HG03575 (cell line): ENCODE data around the gene CFAP77.
A peak's percentile ranks its signal among the peaks of the same experiment; 100 is the strongest.

Source experiments
- ATAC-seq: cut with Tn5 transposase; IDR thresholded peaks from one replicate; pipeline ENCODE4 v1.9.1; 2021; ENCODE audit not compliant: unreplicated experiment, insufficient number of reproducible peaks, low FRiP score; ENCODE audit errors: extremely low read depth

CFAP77 gene

GRCh38 chr9:132406554-132407122 is 3.4 kb upstream of the CFAP77 start, which contains the start of gene TTF1:
TTF1 (minus strand) TSS chr9:132406840; CDS start chr9:132402821, 4,019 bp downstream.
- ATAC-seq = peak; percentile 40

GRCh38 chr9:132407196-132407595 is 2.8 kb upstream of the CFAP77 start:
- no peak for ATAC-seq

- ATAC-seq = no peak
These were observed 1.5 kb upstream of the CFAP77 start for GRCh38 chr9:132408521-132408920.

GRCh38 chr9:132410642-132411041 is 631 bp downstream of the CFAP77 start:
- no peak for ATAC-seq

GRCh38 chr9:132411091-132411508 is 1.1 kb downstream of the CFAP77 start:
- no peak for ATAC-seq

- no peak for ATAC-seq
These were observed 2.1 kb downstream of the CFAP77 start for GRCh38 chr9:132412089-132412488.

GRCh38 chr9:132413926-132414325 is 3.9 kb downstream of the CFAP77 start:
- no peak for ATAC-seq

GRCh38 chr9:132414731-132415130 is 4.7 kb downstream of the CFAP77 start:
- no peak for ATAC-seq

- no peak for ATAC-seq
These were observed 5.2 kb downstream of the CFAP77 start for GRCh38 chr9:132415181-132415580.

GRCh38 chr9:132418726-132419363 is 8.8 kb downstream of the CFAP77 start:
- ATAC-seq = no peak

GRCh38 chr9:132422574-132422973 is 12.6 kb downstream of the CFAP77 start:
- no peak for ATAC-seq

GRCh38 chr9:132423503-132423902 is 13.5 kb downstream of the CFAP77 start:
- no peak for ATAC-seq

GRCh38 chr9:132424857-132425674 is 15.1 kb downstream of the CFAP77 start:
- ATAC-seq = no peak

GRCh38 chr9:132425675-132426062 is 15.7 kb downstream of the CFAP77 start:
- ATAC-seq = no peak

- no peak for ATAC-seq
These were observed 16.8 kb downstream of the CFAP77 start for GRCh38 chr9:132426639-132427414.

GRCh38 chr9:132430998-132431397 is 21.0 kb downstream of the CFAP77 start:
- ATAC-seq = no peak

GRCh38 chr9:132434881-132435280 is 24.9 kb downstream of the CFAP77 start:
- no peak for ATAC-seq

- no peak for ATAC-seq
These were observed 29.1 kb downstream of the CFAP77 start for GRCh38 chr9:132439153-132439552.

- no peak for ATAC-seq
These were observed 30.7 kb downstream of the CFAP77 start for GRCh38 chr9:132440735-132441134.
